ENCODE measurements around the gene GRP.

- TF ChIP-seq CTCF (IDR thresholded peaks at IDR 0.05; ENCODE audit: insufficient read depth, low read depth, low read length) (no peak), EZH2 (IDR thresholded peaks at IDR 0.05; ENCODE audit: insufficient read depth, low read length) (no peak)
Measured at GRCh38 chr18:59219672-59220163, at the start of gene GRP.

All from astrocyte (in vitro differentiated cells and primary cell).